ENCODE measurements around the gene USP14. TPM values are rescaled to one million over a fixed set of nuclear protein-coding genes. Genes with fewer than 3 reads are reported as not detected.
"Not testable (repeated sequence)": the region's sequence is repeated elsewhere in the genome, so short reads cannot be mapped to it uniquely, and the experiment has no call there.

USP14 gene
- total RNA-seq, 1 experiment from 2014 or later: 83.8 TPM

DNA sequence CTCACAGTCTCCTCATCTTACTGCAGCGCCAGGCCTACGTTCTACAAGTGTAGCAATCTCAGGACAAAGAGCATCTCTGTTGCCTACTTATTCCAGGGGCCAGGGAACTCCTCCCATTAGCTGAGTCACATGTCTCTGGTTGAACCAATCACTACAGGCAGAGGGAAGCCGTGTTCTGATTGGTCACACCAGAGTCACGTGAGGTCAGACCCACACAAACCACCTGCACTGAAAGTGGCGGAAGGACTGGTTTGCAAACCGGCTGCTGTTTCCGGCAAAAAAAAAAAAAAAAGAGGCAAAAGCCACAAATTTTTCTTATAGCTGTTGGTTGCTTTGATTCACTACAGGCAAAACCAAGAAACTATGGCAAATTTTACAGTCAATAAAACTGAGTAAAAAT lies 21.9 kb upstream of the USP14 start:
- no peaks in the 10 kb centered on the region for H3K36me3 ChIP-seq (ENCODE audit: low read depth)
- H3K9me3 ChIP-seq (ENCODE audit: insufficient read depth, low read depth): no peaks in the 10 kb centered on the region
- BruUV-seq (replicated peaks): no TSS peak
- H3K4me1 ChIP-seq (replicated peaks; ENCODE audit: insufficient read depth): no peaks in the 10 kb centered on the region
- intact Hi-C loops (cut with micrococcal nuclease; ENCODE audit: unreplicated experiment): no loop called here
- no peaks in the 10 kb centered on the region for H3F3A ChIP-seq (ENCODE audit: insufficient read depth, low read depth)
- no peaks in the 10 kb centered on the region for H3K9me2 ChIP-seq (ENCODE audit: insufficient read depth)
- CTCF ChIA-PET: interaction anchor here (0.6 kb wide), 1 partner anchor 488 kb away, joined by 4 read pairs; no protein-coding TSS in a partner anchor
- no peak overlapping the region for H2AFZ ChIP-seq
- H4K20me1 ChIP-seq (ENCODE audit: insufficient read depth): no peaks in the 10 kb centered on the region
- no peaks in the 10 kb centered on the region for H3K79me2 ChIP-seq (ENCODE audit: low read depth)
- no peak overlapping the region for H3K27ac ChIP-seq
- H3K4me2 ChIP-seq: no peak overlapping the region
- POLR2A ChIA-PET (ENCODE audit: unreplicated experiment): no interaction called here
- DNase-seq: no peak
- H3K4me3 ChIP-seq: no peak overlapping the region
- H3K27me3 ChIP-seq (ENCODE audit: insufficient read depth, low read depth): no peaks in the 10 kb centered on the region
- TF ChIP-seq EZH2 (IDR thresholded peaks at IDR 0.05; ENCODE audit: low read depth): no peak
- no peak for TF ChIP-seq CTCF (conservative IDR thresholded peaks at IDR 0.05)

- Histone ChIP-seq H3K4me2 (no peak overlapping the region), H3K27me3 (ENCODE audit: insufficient read depth, low read depth) (no peaks in the 10 kb centered on the region), H2AFZ (no peak overlapping the region), H3K36me3 (ENCODE audit: low read depth) (no peaks in the 10 kb centered on the region), H3K9me2 (ENCODE audit: insufficient read depth) (no peaks in the 10 kb centered on the region), H3K4me3 (no peak overlapping the region), H3K4me1 (replicated peaks; ENCODE audit: insufficient read depth) (no peaks in the 10 kb centered on the region), H3K27ac (no peak overlapping the region), H3K9me3 (ENCODE audit: insufficient read depth, low read depth) (no peaks in the 10 kb centered on the region), H3K79me2 (ENCODE audit: low read depth) (no peaks in the 10 kb centered on the region), H4K20me1 (ENCODE audit: insufficient read depth) (no peaks in the 10 kb centered on the region), H3F3A (ENCODE audit: insufficient read depth, low read depth) (no peaks in the 10 kb centered on the region)
- CTCF ChIA-PET: no interaction called here
- TF ChIP-seq CTCF (conservative IDR thresholded peaks at IDR 0.05) (no peak), EZH2 (IDR thresholded peaks at IDR 0.05; ENCODE audit: low read depth) (no peak)
- POLR2A ChIA-PET (ENCODE audit: unreplicated experiment): no interaction called here
- no peak for DNase-seq
- intact Hi-C loops (cut with micrococcal nuclease; ENCODE audit: unreplicated experiment): no loop called here
- no TSS peak for BruUV-seq (replicated peaks)
Measured at GRCh38 chr18:137327-137726, 21.0 kb upstream of the USP14 start.

GRCh38 chr18:140670-141266 lies 17.6 kb upstream of the USP14 start:
- Histone ChIP-seq H3F3A (ENCODE audit: insufficient read depth, low read depth) (no peaks in the 10 kb centered on the region), H3K79me2 (ENCODE audit: low read depth) (no peaks in the 10 kb centered on the region), H2AFZ (no peak overlapping the region), H3K27ac (no peak overlapping the region), H3K4me2 (no peak overlapping the region), H3K9me3 (ENCODE audit: insufficient read depth, low read depth) (no peaks in the 10 kb centered on the region), H4K20me1 (ENCODE audit: insufficient read depth) (no peaks in the 10 kb centered on the region), H3K27me3 (ENCODE audit: insufficient read depth, low read depth) (no peaks in the 10 kb centered on the region), H3K4me3 (no peak overlapping the region), H3K9me2 (ENCODE audit: insufficient read depth) (no peaks in the 10 kb centered on the region), H3K36me3 (ENCODE audit: low read depth) (no peaks in the 10 kb centered on the region), H3K4me1 (replicated peaks; ENCODE audit: insufficient read depth) (no peaks in the 10 kb centered on the region)
- intact Hi-C loops (cut with micrococcal nuclease; ENCODE audit: unreplicated experiment): no loop called here
- TF ChIP-seq CTCF (conservative IDR thresholded peaks at IDR 0.05) (no peak), EZH2 (IDR thresholded peaks at IDR 0.05; ENCODE audit: low read depth) (no peak)
- POLR2A ChIA-PET (ENCODE audit: unreplicated experiment): no interaction called here
- CTCF ChIA-PET: no interaction called here
- BruUV-seq (replicated peaks): no TSS peak
- DNase-seq: no peak

GRCh38 chr18:142624-143296 lies 15.6 kb upstream of the USP14 start:
- POLR2A ChIA-PET (ENCODE audit: unreplicated experiment); H3K27me3 ChIP-seq (ENCODE audit: insufficient read depth, low read depth); H3K4me2 ChIP-seq; H3K36me3 ChIP-seq (ENCODE audit: low read depth); H4K20me1 ChIP-seq (ENCODE audit: insufficient read depth); H2AFZ ChIP-seq; H3K79me2 ChIP-seq (ENCODE audit: low read depth); CTCF ChIA-PET; H3K9me3 ChIP-seq (ENCODE audit: insufficient read depth, low read depth); DNase-seq; intact Hi-C loops (cut with micrococcal nuclease; ENCODE audit: unreplicated experiment); H3K9me2 ChIP-seq (ENCODE audit: insufficient read depth); H3K27ac ChIP-seq; H3K4me3 ChIP-seq; H3K4me1 ChIP-seq (replicated peaks; ENCODE audit: insufficient read depth); BruUV-seq (replicated peaks); H3F3A ChIP-seq (ENCODE audit: insufficient read depth, low read depth): not testable (repeated sequence)
